H1 (cell line): ENCODE measurements around the gene DMBX1. TPM values are rescaled to one million over a fixed set of nuclear protein-coding genes. Genes with fewer than 3 reads are reported as not detected.

Source experiments
- CTCF ChIA-PET: fragments of 300-600 bp; sonication (Branson Sonifier 250); formaldehyde crosslinking; loops from one replicate; lab custom pipeline; 2021; ENCODE audit not compliant: partially characterized antibody; lab: Charles Lee
- POLR2A ChIA-PET: fragments of 300-600 bp; sonication (Branson Sonifier 250); formaldehyde crosslinking; loops from one replicate; lab custom pipeline; 2021; ENCODE audit warnings: inconsistent platforms; ENCODE audit not compliant: partially characterized antibody; lab: Charles Lee
- DNase-seq, 2 experiments: peaks; one replicate each; pipeline versions ENCODE4 v3.0.0 to v3.0.0-alpha.2; 2010 to 2022; ENCODE audit warnings: low spot score in 2 of 2, low read depth in 1 of 2, mixed read lengths in 1 of 2
- FAIRE-seq: peaks from 2 replicates; lab custom pipeline; 2011; peaks lifted over from hg19 to GRCh38; lab: Jason Lieb, UNC
- H2AFZ ChIP-seq: 2 replicates; pipeline ENCODE4 v1.8.1; 2012; ENCODE audit warnings: low read length, inconsistent platforms
- H2AK5ac ChIP-seq: 2 replicates; pipeline ENCODE4 v1.6.1; 2013; ENCODE audit warnings: low read depth, low read length
- H2BK120ac ChIP-seq: replicated peaks from 2 replicates; pipeline ENCODE3; 2013; ENCODE audit warnings: low read depth, low read length, inconsistent platforms
- H2BK12ac ChIP-seq: 2 replicates; pipeline ENCODE4 v1.6.1; 2013; ENCODE audit warnings: low read depth, low read length
- H2BK15ac ChIP-seq: 2 replicates; pipeline ENCODE4 v1.6.1; 2013; ENCODE audit warnings: low read length
- H2BK20ac ChIP-seq: 2 replicates; pipeline ENCODE4 v1.6.1; 2013; ENCODE audit warnings: low read length
- H2BK5ac ChIP-seq: 2 replicates; pipeline ENCODE4 v1.6.1; 2013; ENCODE audit warnings: low read depth, low read length
- H3K14ac ChIP-seq: 2 replicates; pipeline ENCODE4 v1.6.1; 2013; ENCODE audit warnings: inconsistent platforms; ENCODE audit not compliant: insufficient read length
- H3K18ac ChIP-seq: 2 replicates; pipeline ENCODE4 v1.6.1; 2013; ENCODE audit warnings: low read length; ENCODE audit errors: extremely low read depth
- H3K23ac ChIP-seq: 2 replicates; pipeline ENCODE4 v1.6.1; 2013; ENCODE audit warnings: inconsistent platforms; ENCODE audit not compliant: insufficient read length
- H3K23me2 ChIP-seq: 2 replicates; pipeline ENCODE4 v1.6.1; 2013; ENCODE audit warnings: low read depth, low read length
- H3K27ac ChIP-seq: 2 replicates; pipeline ENCODE4 v1.6.1; 2011; ENCODE audit warnings: low read depth, low read length, inconsistent platforms
- H3K27me3 ChIP-seq, 4 experiments: replicated peaks in 1 of 4; 1 replicate in 1 of 4; 2 replicates in 3 of 4; pipeline versions ENCODE4 v1.6.1 to v1.8.1; 2011 to 2013; ENCODE audit warnings: low read length in 3 of 4, mild to moderate bottlenecking in 3 of 4, inconsistent platforms in 2 of 4, mixed read lengths in 2 of 4, moderate library complexity in 1 of 4; ENCODE audit not compliant: control insufficient read depth in 3 of 4, insufficient read depth in 3 of 4; ENCODE audit errors: extremely low read depth in 1 of 4
- H3K36me3 ChIP-seq, 4 experiments: 2 replicates each; pipeline versions ENCODE4 v1.6.1 to v1.8.1; 2011 to 2013; ENCODE audit warnings: mild to moderate bottlenecking in 4 of 4, low read length in 3 of 4, moderate library complexity in 2 of 4, control low read depth in 1 of 4, inconsistent platforms in 1 of 4; ENCODE audit not compliant: insufficient read depth in 4 of 4, control insufficient read depth in 2 of 4
- H3K4ac ChIP-seq: replicated peaks from 2 replicates; pipeline ENCODE3; 2013; ENCODE audit warnings: low read length, low read depth, mixed read lengths, inconsistent platforms; ENCODE audit not compliant: insufficient read length
- H3K4me1 ChIP-seq, 4 experiments: replicated peaks in 1 of 4; 1 replicate in 1 of 4; 2 replicates in 3 of 4; pipeline versions ENCODE4 v1.6.1 to v1.8.1; 2011 to 2013; ENCODE audit warnings: low read length in 3 of 4, inconsistent platforms in 2 of 4, mixed read lengths in 1 of 4; ENCODE audit not compliant: insufficient read depth in 4 of 4, control insufficient read depth in 3 of 4
- H3K4me2 ChIP-seq, 2 experiments: 2 replicates each; pipeline versions ENCODE4 v1.6.1 to v1.8.1; 2011 to 2013; ENCODE audit warnings: low read depth in 2 of 2, low read length in 2 of 2, control low read depth in 1 of 2, inconsistent platforms in 1 of 2, mild to moderate bottlenecking in 1 of 2; ENCODE audit not compliant: insufficient read depth in 1 of 2
- H3K4me3 ChIP-seq, 4 experiments: fragments of 200-600, 300-600 bp in 1 of 4; sonication (generic), shearing (Covaris generic), sonication (Bioruptor Twin) in 1 of 4; 2 replicates each; pipeline versions ENCODE4 v1.5.1 to v1.8.1; 2011 to 2016; ENCODE audit warnings: low read length in 4 of 4, low read depth in 3 of 4, control low read depth in 2 of 4, inconsistent platforms in 2 of 4, mild to moderate bottlenecking in 2 of 4, mixed read lengths in 1 of 4, moderate library complexity in 1 of 4; ENCODE audit not compliant: insufficient read depth in 2 of 4; ENCODE audit errors: extremely low read depth in 1 of 4
- H3K56ac ChIP-seq: replicated peaks from 2 replicates; pipeline ENCODE3; 2013; ENCODE audit warnings: low read depth, mild to moderate bottlenecking, mixed read lengths, low read length, inconsistent platforms; ENCODE audit not compliant: insufficient read length
- H3K79me1 ChIP-seq: 2 replicates; pipeline ENCODE4 v1.6.1; 2013; ENCODE audit warnings: low read depth, low read length, control low read depth
- H3K79me2 ChIP-seq, 2 experiments: 2 replicates each; pipeline versions ENCODE4 v1.6.1 to v1.8.1; 2012 to 2013; ENCODE audit warnings: low read length in 2 of 2, mild to moderate bottlenecking in 2 of 2, inconsistent platforms in 1 of 2; ENCODE audit not compliant: insufficient read depth in 2 of 2, control insufficient read depth in 1 of 2
- H3K9ac ChIP-seq, 4 experiments: replicated peaks in 1 of 4; 1 replicate in 1 of 4; 2 replicates in 3 of 4; pipeline versions ENCODE4 v1.6.1 to v1.8.1; 2011 to 2013; ENCODE audit warnings: low read depth in 3 of 4, low read length in 3 of 4, control low read depth in 2 of 4, mild to moderate bottlenecking in 2 of 4, moderate library complexity in 2 of 4, inconsistent platforms in 1 of 4; ENCODE audit errors: extremely low read depth in 1 of 4
- H3K9me3 ChIP-seq, 2 experiments: 2 replicates each; pipeline versions ENCODE4 v1.6.1 to v1.8.1; 2012 to 2013; ENCODE audit warnings: mild to moderate bottlenecking in 2 of 2, moderate library complexity in 2 of 2, control low read depth in 1 of 2, inconsistent platforms in 1 of 2, low read depth in 1 of 2, low read length in 1 of 2, mixed read lengths in 1 of 2; ENCODE audit not compliant: insufficient read depth in 2 of 2
- H4K20me1 ChIP-seq, 2 experiments: replicated peaks in 1 of 2; 2 replicates each; pipeline versions ENCODE3 to v1.8.1; 2011 to 2013; ENCODE audit warnings: inconsistent platforms in 2 of 2, low read length in 2 of 2, mild to moderate bottlenecking in 1 of 2; ENCODE audit not compliant: insufficient read depth in 2 of 2, control insufficient read depth in 1 of 2
- H4K5ac ChIP-seq: 2 replicates; pipeline ENCODE4 v1.6.1; 2013; ENCODE audit warnings: low read length, low read depth, mixed read lengths, inconsistent platforms; ENCODE audit not compliant: insufficient read length
- H4K8ac ChIP-seq: 2 replicates; pipeline ENCODE4 v1.8.0; 2013; ENCODE audit warnings: mild to moderate bottlenecking, moderate library complexity, low read length, inconsistent platforms; ENCODE audit not compliant: insufficient read depth; ENCODE audit errors: extremely low read depth
- H4K91ac ChIP-seq: replicated peaks from 2 replicates; pipeline ENCODE3; 2013; ENCODE audit warnings: low read length, mixed read lengths, inconsistent platforms; ENCODE audit not compliant: insufficient read length
- ATF3 ChIP-seq: IDR thresholded peaks from 2 replicates; pipeline ENCODE4 v1.6.1; 2011; ENCODE audit warnings: low read depth, mild to moderate bottlenecking, low read length; ENCODE audit not compliant: insufficient read depth
- BRCA1 ChIP-seq: IDR thresholded peaks from 2 replicates; pipeline ENCODE4 v1.6.1; 2012; ENCODE audit warnings: low read depth, low read length, improper control_type of control experiment
- CBX5 ChIP-seq: fragments of 300-800, 300-1000 bp; sonication (generic); IDR thresholded peaks from 2 replicates; pipeline ENCODE4 v1.7.1; 2016; ENCODE audit warnings: antibody characterized with exemption, low read length, low read depth
- CEBPB ChIP-seq: IDR thresholded peaks from 2 replicates; pipeline ENCODE4 v1.6.1; 2012; ENCODE audit warnings: low read depth, low read length
- EGR1 ChIP-seq: IDR thresholded peaks from 2 replicates; pipeline ENCODE4 v1.6.1; 2011; ENCODE audit warnings: low read depth, low read length, borderline replicate concordance
- GTF2F1 ChIP-seq: IDR thresholded peaks from 2 replicates; pipeline ENCODE4 v1.6.1; 2012; ENCODE audit warnings: low read depth, low read length, improper control_type of control experiment, borderline replicate concordance
- KDM1A ChIP-seq: fragments of 200-600, 300-600 bp; sonication (generic); IDR thresholded peaks from 2 replicates; pipeline ENCODE4 v1.7.1; 2016; ENCODE audit warnings: mild to moderate bottlenecking, low read length, borderline replicate concordance
- KDM4A ChIP-seq: IDR thresholded peaks from one replicate; pipeline ENCODE4 v1.7.1; 2012; ENCODE audit warnings: low read depth, mild to moderate bottlenecking, moderate library complexity, low read length, inconsistent platforms; ENCODE audit not compliant: severe bottlenecking
- MAX ChIP-seq: IDR thresholded peaks from 2 replicates; pipeline ENCODE4 v1.6.1; 2012; ENCODE audit warnings: inconsistent platforms
- NRF1 ChIP-seq: IDR thresholded peaks from 2 replicates; pipeline ENCODE4 v1.6.1; 2011; ENCODE audit warnings: mild to moderate bottlenecking, low read depth, low read length, improper control_type of control experiment
- SIX5 ChIP-seq: IDR thresholded peaks from 2 replicates; pipeline ENCODE4 v1.6.1; 2011; ENCODE audit warnings: mild to moderate bottlenecking, low read depth, low read length
- YY1 ChIP-seq: IDR thresholded peaks from 2 replicates; pipeline ENCODE4 v1.6.1; 2011; ENCODE audit warnings: low read depth, mild to moderate bottlenecking, low read length
- WGBS, 2 experiments: shearing (Covaris generic) in 1 of 2; methylation state at CpG; one replicate each; pipeline versions ENCODE4 v1.1.6 to v1.1.7; 2013 to 2015; ENCODE audit warnings: low lambda C conversion rate in 2 of 2, mixed read lengths in 2 of 2, inconsistent platforms in 1 of 2, low coverage in 1 of 2, missing lambda C conversion rate in 1 of 2; ENCODE audit not compliant: insufficient replicate concordance in 2 of 2, insufficient coverage in 1 of 2, insufficient read length in 1 of 2; ENCODE audit errors: extremely low coverage in 1 of 2, missing lambda C conversion rate in 1 of 2; 5-methylcytosine and 5-hydroxymethylcytosine counted together
- polyA plus RNA-seq, 7 experiments: library from polyadenylated mRNA; depleted of rRNA in 3 of 7; stranded (reverse) in 5 of 7; unstranded in 2 of 7; fragments of >200 nt in 5 of 7; fragments of 200-250 nt in 2 of 7; gene quantifications; 1 replicate in 5 of 7; 2 replicates in 1 of 7; 4 replicates in 1 of 7; pipeline versions ENCODE4 v1.2.1 to v1.2.3, GENCODE V29; 2011 to 2013; ENCODE audit warnings: missing spikeins in 2 of 7, mixed read lengths in 2 of 7
- total RNA-seq: library from RNA; stranded (reverse); fragmentation: NEBNext Ultra II Directional; extraction: Animal tissue kit (Norgen Biotek cat#: 25700); gene quantifications from 2 replicates; pipeline ENCODE4 v1.2.1, GENCODE V29; 2021

Gene DMBX1
- total and polyA plus RNA-seq, 2 of the 8 experiments (the other 6 are each of a cell fraction or from before 2014, with no cell fraction given) = 0.23 to 0.30 TPM

GRCh38 chr1:46473991-46474390, 15.6 kb upstream of the DMBX1 start:
- Histone ChIP-seq H4K20me1 (peaks cover 0 to 6% of the 10 kb centered on the region in 2 experiments), H3K9me3 (no peaks in the 10 kb centered on the region), H3K27ac (no peak overlapping the region), H3K56ac (no peak overlapping the region), H3K79me2 (no peaks in the 10 kb centered on the region), H2BK120ac (no peak overlapping the region), H3K23ac (no peak overlapping the region), H3K18ac (no peak overlapping the region), H4K91ac (no peak overlapping the region), H3K4me3 (no peak overlapping the region), H4K8ac (no peak overlapping the region), H2AFZ (no peak overlapping the region), H3K79me1 (no peaks in the 10 kb centered on the region), H2BK12ac (no peak overlapping the region; the same call in 1 of the 2 replicates), H3K4ac (no peak overlapping the region), H2BK5ac (no peak overlapping the region), H3K9ac (no peak overlapping the region), H3K14ac (no peak overlapping the region), H3K27me3 (peaks cover 0 to 35% (median 27%) of the 10 kb centered on the region in 4 experiments; a peak in 5 of 7 replicates), H3K36me3 (no peaks in the 10 kb centered on the region), H2BK15ac (no peak overlapping the region), H2BK20ac (no peak overlapping the region), H3K4me1 (peaks cover 0 to 18% (median 10%) of the 10 kb centered on the region in 4 experiments; a peak in 6 of 7 replicates), H3K4me2 (no peak overlapping the region), H4K5ac (no peak overlapping the region), H3K23me2 (no peaks in the 10 kb centered on the region), H2AK5ac (no peak overlapping the region)
- 84% methylated on average over 4 of the region's 4 CpGs; no CpG with 5 or more reads in 1 of the 2 experiments for WGBS, 2 experiments
- DNase-seq = no peak
- ChIA-PET POLR2A (interaction anchor here (1.5 kb wide), 1 partner anchor 32 kb away, joined by 3 read pairs; no protein-coding TSS in a partner anchor), CTCF (interaction anchor here (0.5 to 35.6 kb wide), 11 partner anchors 10 to 1623 kb away, joined by 3 to 1068 read pairs (median 3); partner anchors contain the start of gene DMBX1)
- no peak for FAIRE-seq
- TF ChIP-seq NRF1 (no peak), ATF3 (no peak), YY1 (no peak), CEBPB (no peak), EGR1 (no peak), BRCA1 (no peak), KDM1A (no peak), MAX (no peak), CBX5 (no peak), SIX5 (no peak), KDM4A (no peak), GTF2F1 (no peak)
